Testis (tissue), 2 donors: Measurements from ENCODE around the gene PEX19.

Experiments
- CTCF ChIP-seq, 3 experiments: fragments of 450-650 bp in 2 of 3; fragments of 200-600 bp in 1 of 3; sonication (generic) in 1 of 3; IDR thresholded peaks; one replicate each; pipeline ENCODE4 v1.5.1; 2016 to 2019; ENCODE audit warnings: antibody characterized with exemption in 3 of 3, mild to moderate bottlenecking in 2 of 3, moderate library complexity in 1 of 3
- POLR2A ChIP-seq: fragments of 450-650 bp; IDR thresholded peaks from one replicate; pipeline ENCODE4 v1.6.1; 2017; ENCODE audit warnings: antibody characterized with exemption, mild to moderate bottlenecking, moderate library complexity

GRCh38 chr1:160277987-160278386 is 6.9 kb downstream of the PEX19 start:
- TF ChIP-seq CTCF (IDR thresholded peaks at IDR 0.05), result no peak
- no peak for TF ChIP-seq POLR2A
